Endothelial cell of umbilical vein (primary cell): ENCODE results near the gene BCL11B. TPM values are rescaled to one million over a fixed set of nuclear protein-coding genes. Genes with fewer than 3 reads are reported as not detected.

Experiments
- BruUV-seq: library from RNA; stranded (reverse); fragments of 400-500 nt; replicated peaks from 2 replicates; lab custom pipeline; 2021; lab: Mats Ljungman, UMichigan
- CTCF ChIA-PET: fragments of 300-600, 350-600 bp; sonication (Branson Sonifier 250); formaldehyde crosslinking; loops from one replicate; lab custom pipeline; 2021; ENCODE audit warnings: antibody characterized with exemption, inconsistent platforms; lab: Charles Lee
- POLR2A ChIA-PET: fragments of 300-600, 350-600 bp; sonication (Branson Sonifier 250); formaldehyde crosslinking; loops from one replicate; lab custom pipeline; 2021; ENCODE audit warnings: antibody characterized with exemption, inconsistent platforms; lab: Charles Lee
- DNase-seq: peaks from one replicate; pipeline ENCODE4 v3.0.0-alpha.2; 2011; ENCODE audit warnings: low read depth, low spot score
- FAIRE-seq: peaks from 2 replicates; lab custom pipeline; 2011; peaks lifted over from hg19 to GRCh38; lab: Jason Lieb, UNC
- H2AFZ ChIP-seq: 2 replicates; pipeline ENCODE4 v1.6.0; 2012; ENCODE audit warnings: low read depth, low read length, control low read depth, inconsistent platforms
- H3K27ac ChIP-seq: 2 replicates; pipeline ENCODE4 v1.5.1; 2011; ENCODE audit warnings: low read depth, mild to moderate bottlenecking, control low read depth, low read length, moderate library complexity; ENCODE audit not compliant: insufficient read depth
- H3K27me3 ChIP-seq, 2 experiments: 2 replicates each; pipeline versions ENCODE4 v1.6.0 to v1.6.1; 2011; ENCODE audit warnings: low read length in 2 of 2, mixed read lengths in 1 of 2; ENCODE audit not compliant: control insufficient read depth in 2 of 2, insufficient read depth in 2 of 2
- H3K36me3 ChIP-seq, 2 experiments: 2 replicates in 1 of 2; 3 replicates in 1 of 2; pipeline ENCODE4 v1.5.1; 2011; ENCODE audit warnings: low read length in 2 of 2, mild to moderate bottlenecking in 1 of 2, moderate library complexity in 1 of 2; ENCODE audit not compliant: control insufficient read depth in 2 of 2, insufficient read depth in 2 of 2; ENCODE audit errors: extremely low read depth in 1 of 2
- H3K4me1 ChIP-seq: 3 replicates; pipeline ENCODE4 v1.5.1; 2011; ENCODE audit warnings: mild to moderate bottlenecking, low read length; ENCODE audit not compliant: control insufficient read depth, insufficient read depth; ENCODE audit errors: extremely low read depth
- H3K4me2 ChIP-seq: 2 replicates; pipeline ENCODE4 v1.6.1; 2011; ENCODE audit warnings: low read length, control low read depth, mixed read lengths; ENCODE audit not compliant: insufficient read depth
- H3K4me3 ChIP-seq, 3 experiments: fragments of 200-600 bp in 1 of 3; sonication (generic), shearing (Covaris generic) in 1 of 3; replicated peaks in 1 of 3; 2 replicates each; pipeline ENCODE4 v1.5.1; 2011 to 2016; ENCODE audit warnings: control low read depth in 3 of 3, low read length in 3 of 3, mild to moderate bottlenecking in 2 of 3, inconsistent platforms in 1 of 3, low read depth in 1 of 3, moderate library complexity in 1 of 3; ENCODE audit not compliant: insufficient read depth in 1 of 3
- H3K79me2 ChIP-seq: 2 replicates; pipeline ENCODE4 v1.6.0; 2012; ENCODE audit warnings: low read length, inconsistent platforms; ENCODE audit not compliant: control insufficient read depth, insufficient read depth
- H3K9ac ChIP-seq: replicated peaks from 2 replicates; pipeline ENCODE3; 2011; ENCODE audit warnings: low read length, control low read depth; ENCODE audit not compliant: insufficient read depth; ENCODE audit errors: extremely low read depth
- H3K9me1 ChIP-seq: replicated peaks from 3 replicates; pipeline ENCODE4 v1.6.0; 2011; ENCODE audit warnings: mild to moderate bottlenecking, low read length; ENCODE audit not compliant: control insufficient read depth, insufficient read depth; ENCODE audit errors: extremely low read depth
- H3K9me3 ChIP-seq: replicated peaks from 2 replicates; pipeline ENCODE4 v1.5.1; 2012; ENCODE audit warnings: low read length, inconsistent platforms; ENCODE audit not compliant: control insufficient read depth, insufficient read depth
- H4K20me1 ChIP-seq: replicated peaks from 2 replicates; pipeline ENCODE3; 2011; ENCODE audit warnings: mild to moderate bottlenecking, low read length; ENCODE audit not compliant: control insufficient read depth, insufficient read depth; ENCODE audit errors: extremely low read depth
- CTCF ChIP-seq, 2 donors: IDR thresholded peaks; 1 replicate in 1 of 2; 2 replicates in 1 of 2; pipeline ENCODE4 v1.5.1; 2011; ENCODE audit warnings: low read length in 2 of 2, mild to moderate bottlenecking in 2 of 2, moderate library complexity in 2 of 2, control low read depth in 1 of 2, inconsistent platforms in 1 of 2, low read depth in 1 of 2; ENCODE audit not compliant: insufficient read depth in 1 of 2; ENCODE audit errors: extremely low read depth in 1 of 2
- EZH2 ChIP-seq: IDR thresholded peaks from 2 replicates; pipeline ENCODE4 v1.6.1; 2012; ENCODE audit warnings: borderline replicate concordance, low read depth, mild to moderate bottlenecking, moderate library complexity, low read length, inconsistent platforms; ENCODE audit not compliant: severe bottlenecking
- FOS ChIP-seq: IDR thresholded peaks from 2 replicates; pipeline ENCODE4 v1.6.1; 2011; ENCODE audit warnings: mild to moderate bottlenecking, low read length, moderate library complexity, borderline replicate concordance; ENCODE audit not compliant: insufficient read depth
- GATA2 ChIP-seq: IDR thresholded peaks from 2 replicates; pipeline ENCODE4 v1.7.0; 2011; ENCODE audit warnings: low read depth, mild to moderate bottlenecking, moderate library complexity, mixed read lengths, low read length; ENCODE audit not compliant: insufficient read length, insufficient read depth
- JUN ChIP-seq: IDR thresholded peaks from 2 replicates; pipeline ENCODE4 v1.6.1; 2011; ENCODE audit warnings: borderline replicate concordance, low read depth; ENCODE audit not compliant: insufficient read length, insufficient read depth
- MAX ChIP-seq: IDR thresholded peaks from 2 replicates; pipeline ENCODE4 v1.6.1; 2011; ENCODE audit not compliant: insufficient read depth, insufficient read length
- MYC ChIP-seq: IDR thresholded peaks from one replicate; pipeline ENCODE4 v1.6.1; 2011; ENCODE audit warnings: mild to moderate bottlenecking, low read depth, low read length
- POLR2A ChIP-seq: IDR thresholded peaks from 2 replicates; pipeline ENCODE4 v1.6.1; 2012; ENCODE audit warnings: low read depth, mild to moderate bottlenecking, control low read depth, low read length
- POLR2AphosphoS5 ChIP-seq: IDR thresholded peaks from 2 replicates; pipeline ENCODE4 v1.6.1; 2012; ENCODE audit warnings: low read depth, mild to moderate bottlenecking, control low read depth, low read length, moderate library complexity; ENCODE audit not compliant: insufficient read depth
- dilution Hi-C: fragments of 300-500 bp; cut with MboI; formaldehyde crosslinking; loops from one replicate; pipeline ENCODE4 v1.15.0; 2019; ENCODE audit warnings: low sequenced_read_pairs; ENCODE audit not compliant: extremely low pct_ligation_motif_present
- intact Hi-C: fragments of 100-400 bp; cut with micrococcal nuclease; formaldehyde crosslinking; loops from one replicate; pipeline ENCODE4 v1.10.0; 2022
- polyA plus RNA-seq, 4 experiments: library from polyadenylated mRNA; depleted of rRNA in 3 of 4; stranded (reverse) in 3 of 4; unstranded in 1 of 4; fragments of >200 nt; gene quantifications; 2 replicates each; pipeline versions ENCODE4 v1.2.1 to v1.2.3, GENCODE V29; 2011 to 2012; ENCODE audit warnings: missing spikeins in 1 of 4
- total RNA-seq: library from RNA; stranded (reverse); gene quantifications from 2 replicates; pipeline ENCODE4 v1.2.3, GENCODE V29; 2021

Gene BCL11B
- total and polyA plus RNA-seq, 2 donors (not counting 3 experiments of a cell fraction or from before 2014, with no cell fraction given): 0.03 to 0.07 TPM

GRCh38 chr14:99239661-99240092 lies 32.3 kb downstream of the BCL11B start:
- H3K36me3 ChIP-seq: no peaks in the 10 kb centered on the region
- H3K4me3 ChIP-seq: no peak overlapping the region
- H3K79me2 ChIP-seq: no peaks in the 10 kb centered on the region
- no peaks in the 10 kb centered on the region for H3K9me1 ChIP-seq
- no peak overlapping the region for H2AFZ ChIP-seq
- no TSS peak for BruUV-seq
- no peak for FAIRE-seq
- DNase-seq: no peak
- POLR2A ChIA-PET: no interaction called here
- H3K27ac ChIP-seq: no peak overlapping the region
- intact Hi-C loops (no loop called here), dilution Hi-C loops (no loop called here)
- no peaks in the 10 kb centered on the region for H3K4me1 ChIP-seq
- no peaks in the 10 kb centered on the region for H4K20me1 ChIP-seq
- no peak overlapping the region for H3K9ac ChIP-seq
- TF ChIP-seq MYC: no peak
- no peak for TF ChIP-seq EZH2
- no peak for TF ChIP-seq JUN
- TF ChIP-seq MAX: no peak
- TF ChIP-seq CTCF (IDR thresholded peaks at IDR 0.05; ENCODE audit: extremely low read depth in 1 of 2, insufficient read depth in 1 of 2, low read depth in 1 of 2, low read length in 2 of 2): no peak
- TF ChIP-seq FOS: no peak
- no peak for TF ChIP-seq GATA2
- no peak for TF ChIP-seq POLR2A
- TF ChIP-seq POLR2AphosphoS5: no peak
- peaks cover 2% of the 10 kb centered on the region for H3K9me3 ChIP-seq
- no peak overlapping the region for H3K4me2 ChIP-seq
- CTCF ChIA-PET: no interaction called here
- no peaks in the 10 kb centered on the region for H3K27me3 ChIP-seq
